DND-41 (cell line): ENCODE results near the gene CDKN2B-AS1.

Experiments used
- ATAC-seq: fragments of 200-7000 bp; cut with Tn5 transposase; 3 replicates; pipeline ENCODE4 v1.9.1; 2021; ENCODE audit warnings: low read depth; ENCODE audit not compliant: insufficient read depth
- DNase-seq: peaks from one replicate; pipeline ENCODE4 v3.0.0-alpha.2; 2020
- H2AFZ ChIP-seq: 2 replicates; pipeline ENCODE4 v1.6.0; 2012; ENCODE audit warnings: low read depth, low read length
- H3K27ac ChIP-seq: 2 replicates; pipeline ENCODE4 v1.5.1; 2012; ENCODE audit warnings: low read length, inconsistent platforms
- H3K27me3 ChIP-seq: fragments of 200-600 bp; sonication (generic); 2 replicates; pipeline ENCODE4 v1.6.0; 2012; ENCODE audit warnings: low read length, mild to moderate bottlenecking, inconsistent platforms; ENCODE audit not compliant: insufficient read depth, poor library complexity
- H3K36me3 ChIP-seq: 2 replicates; pipeline ENCODE4 v1.5.1; 2012; ENCODE audit warnings: low read length, inconsistent platforms; ENCODE audit not compliant: insufficient read depth
- H3K4me1 ChIP-seq: 2 replicates; pipeline ENCODE4 v1.5.1; 2012; ENCODE audit warnings: mild to moderate bottlenecking, low read length; ENCODE audit not compliant: insufficient read depth
- H3K4me2 ChIP-seq: 2 replicates; pipeline ENCODE4 v1.6.0; 2012; ENCODE audit warnings: mild to moderate bottlenecking, moderate library complexity, low read length, inconsistent platforms; ENCODE audit not compliant: insufficient read depth
- H3K4me3 ChIP-seq, 2 experiments: fragments of 200-600 bp in 1 of 2; shearing (Covaris generic) in 1 of 2; 2 replicates each; pipeline ENCODE4 v1.5.1; 2012 to 2016; ENCODE audit warnings: inconsistent platforms in 2 of 2, low read length in 2 of 2, mild to moderate bottlenecking in 2 of 2, low read depth in 1 of 2, moderate library complexity in 1 of 2
- H3K79me2 ChIP-seq: 2 replicates; pipeline ENCODE4 v1.6.0; 2012; ENCODE audit warnings: low read length, inconsistent platforms; ENCODE audit not compliant: insufficient read depth
- H3K9ac ChIP-seq: 2 replicates; pipeline ENCODE4 v1.6.0; 2012; ENCODE audit warnings: low read depth, mild to moderate bottlenecking, inconsistent platforms, low read length, moderate library complexity
- H3K9me3 ChIP-seq: 2 replicates; pipeline ENCODE4 v1.5.1; 2012; ENCODE audit warnings: low read length, moderate library complexity, mild to moderate bottlenecking, inconsistent platforms; ENCODE audit not compliant: insufficient read depth, severe bottlenecking
- H4K20me1 ChIP-seq: 2 replicates; pipeline ENCODE4 v1.6.0; 2012; ENCODE audit warnings: low read length; ENCODE audit not compliant: insufficient read depth
- CTCF ChIP-seq: IDR thresholded peaks from 2 replicates; pipeline ENCODE4 v1.5.1; 2012; ENCODE audit warnings: borderline replicate concordance, low read length, moderate library complexity, mild to moderate bottlenecking; ENCODE audit not compliant: poor library complexity, severe bottlenecking; ENCODE audit errors: extremely low read depth
- EZH2 ChIP-seq: IDR thresholded peaks from 3 replicates; pipeline ENCODE4 v1.6.1; 2012; ENCODE audit warnings: borderline replicate concordance, low read depth, mild to moderate bottlenecking, moderate library complexity, low read length, inconsistent platforms; ENCODE audit not compliant: severe bottlenecking

The CDKN2B-AS1 gene

GRCh38 chr9:22060831-22061383, 66.3 kb downstream of the CDKN2B-AS1 start:
- Histone ChIP-seq H3K27ac (no peak overlapping the region), H3K27me3 (no peaks in the 10 kb centered on the region), H3K4me2 (no peak overlapping the region), H3K79me2 (no peaks in the 10 kb centered on the region), H2AFZ (no peak overlapping the region), H3K9me3 (no peaks in the 10 kb centered on the region), H3K9ac (no peak overlapping the region), H4K20me1 (no peaks in the 10 kb centered on the region), H3K4me1 (no peaks in the 10 kb centered on the region), H3K36me3 (peaks cover 63% of the 10 kb centered on the region), H3K4me3 (no peak overlapping the region)
- DNase-seq (no peak), ATAC-seq (no peak)
- TF ChIP-seq CTCF (no peak), EZH2 (no peak)

- Histone ChIP-seq H3K9me3 (no peaks in the 10 kb centered on the region), H3K27me3 (no peaks in the 10 kb centered on the region), H3K9ac (no peak overlapping the region), H3K4me1 (no peaks in the 10 kb centered on the region), H3K27ac (no peak overlapping the region), H3K79me2 (no peaks in the 10 kb centered on the region), H3K36me3 (peaks cover 38% of the 10 kb centered on the region), H4K20me1 (no peaks in the 10 kb centered on the region), H2AFZ (no peak overlapping the region), H3K4me2 (no peak overlapping the region), H3K4me3 (no peak overlapping the region)
- DNase-seq (no peak), ATAC-seq (peak; percentile 30)
- TF ChIP-seq CTCF: no peak
- TF ChIP-seq EZH2: no peak
These were observed 70.4 kb downstream of the CDKN2B-AS1 start for GRCh38 chr9:22064957-22065356.

- Histone ChIP-seq H3K4me2 (no peak overlapping the region), H3K4me3 (no peak overlapping the region), H2AFZ (no peak overlapping the region), H3K79me2 (no peaks in the 10 kb centered on the region), H3K9ac (no peak overlapping the region), H3K4me1 (no peaks in the 10 kb centered on the region), H3K9me3 (no peaks in the 10 kb centered on the region), H3K27ac (no peak overlapping the region), H3K27me3 (no peaks in the 10 kb centered on the region), H3K36me3 (peaks cover 42% of the 10 kb centered on the region), H4K20me1 (no peaks in the 10 kb centered on the region)
- no peak for DNase-seq
- peak; percentile 81 for ATAC-seq
- TF ChIP-seq CTCF (no peak), EZH2 (no peak)
These were observed 71.0 kb downstream of the CDKN2B-AS1 start for GRCh38 chr9:22065431-22066200.
